NCI-H2107 treated with DMSO at 0.1 percent for 48 hours (cell line): ENCODE measurements around the gene ST7.

Experiments used
- DNase-seq: peaks from one replicate; lab custom pipeline; 2025; ENCODE audit not compliant: unreplicated experiment; lab: John Stamatoyannopoulos, UW

Gene ST7

GRCh38 chr7:117145333-117145732 lies 192.0 kb downstream of the ST7 start:
- no peak for DNase-seq

DNA sequence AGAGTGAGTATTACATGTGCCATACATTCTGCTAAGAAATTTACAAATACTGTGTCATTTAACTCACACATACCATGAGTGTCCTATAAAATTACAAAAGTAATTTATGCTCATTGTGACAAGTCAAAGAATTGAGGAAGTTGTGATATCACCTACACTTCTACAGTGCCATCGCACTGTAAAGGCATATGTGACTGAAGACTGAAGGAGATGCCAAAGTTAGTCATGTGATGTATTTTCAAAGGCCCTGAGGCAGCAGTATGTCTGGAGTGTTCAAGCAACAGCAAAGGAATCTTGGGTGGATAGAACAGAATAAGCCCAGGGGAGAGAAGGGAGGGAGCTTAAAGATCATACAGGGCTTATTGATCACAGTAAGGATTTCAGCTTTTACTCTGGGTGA lies 192.8 kb downstream of the ST7 start:
- no peak for DNase-seq

DNA sequence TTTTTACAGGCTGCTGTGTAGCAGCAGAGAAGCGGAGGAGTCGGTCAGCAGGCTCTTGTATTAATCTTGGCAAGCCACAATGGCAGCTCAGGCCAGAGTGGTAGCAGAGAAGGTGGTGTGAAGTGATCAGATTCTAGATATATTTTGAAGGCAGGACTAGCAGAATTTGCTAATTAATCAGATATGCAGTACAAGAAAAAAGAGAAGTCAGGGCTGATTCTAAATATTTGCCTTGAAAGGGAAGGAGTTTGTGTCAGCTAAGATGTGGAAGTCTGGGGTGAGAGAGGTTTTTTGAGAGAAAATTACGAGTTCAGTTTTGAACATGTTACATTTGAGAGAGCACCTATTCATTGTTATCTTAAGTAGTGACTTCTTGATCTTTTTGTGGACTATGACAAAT lies 193.2 kb downstream of the ST7 start:
- no peak for DNase-seq

DNA sequence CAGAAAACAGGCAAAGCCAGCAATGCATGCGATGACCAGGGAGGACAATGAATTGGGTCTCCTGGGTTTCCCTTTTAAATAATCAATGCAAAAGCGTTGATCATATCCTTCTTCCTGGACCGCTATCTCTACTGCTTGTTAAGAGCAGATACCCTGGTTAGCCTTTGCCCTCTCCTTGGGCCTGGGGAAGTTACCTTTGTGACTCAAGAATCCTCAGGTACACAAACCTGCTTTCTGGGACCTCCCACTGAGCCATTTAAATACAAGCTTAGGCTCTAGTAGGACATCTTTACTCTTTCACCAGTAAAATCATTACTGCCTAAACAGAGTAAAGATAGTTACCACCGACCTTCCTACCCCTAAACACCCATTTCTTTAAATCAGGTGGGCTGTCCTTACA lies 195.7 kb downstream of the ST7 start:
- DNase-seq: no peak

- no peak for DNase-seq
These were observed 196.4 kb downstream of the ST7 start for GRCh38 chr7:117149692-117150091.

DNA sequence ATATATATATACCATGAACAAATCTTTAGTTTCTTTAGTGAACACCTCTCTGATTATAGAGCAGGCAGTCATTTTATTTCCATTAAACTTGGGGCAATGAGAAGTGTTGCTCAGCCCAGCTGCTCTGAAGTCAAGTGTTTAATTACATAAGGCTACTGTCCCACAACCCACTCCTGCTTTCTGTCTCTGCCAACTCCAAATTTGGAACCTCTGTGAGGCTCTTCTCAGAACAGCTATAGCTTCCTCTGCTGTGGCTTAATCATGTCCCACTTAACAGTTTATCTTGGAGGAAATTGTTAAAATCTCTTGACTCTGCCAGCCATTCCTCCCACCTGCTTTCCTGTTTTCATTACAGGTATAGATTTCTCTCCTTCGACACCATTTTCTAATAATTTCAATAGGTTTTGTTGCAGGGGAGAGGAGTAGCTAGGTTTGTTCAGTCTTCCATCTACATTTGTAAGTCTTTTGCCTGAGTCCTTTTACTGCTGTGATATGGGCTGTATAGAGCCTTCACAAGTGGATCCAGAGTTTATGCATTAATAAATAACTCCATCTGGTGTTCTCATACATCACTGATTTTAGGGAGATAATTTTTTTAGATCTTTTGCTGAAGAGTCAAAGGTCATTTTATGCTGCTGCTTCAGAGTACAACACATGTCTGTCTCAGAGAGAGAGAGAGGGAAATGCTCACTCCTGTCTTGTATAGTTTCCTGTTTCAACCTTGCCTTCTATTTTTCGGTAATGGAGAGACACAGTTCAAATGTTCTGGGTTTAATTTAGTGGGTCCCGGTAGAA lies 199.1 kb downstream of the ST7 start:
- DNase-seq: no peak

GRCh38 chr7:117153016-117153545 lies 199.8 kb downstream of the ST7 start:
- no peak for DNase-seq

GRCh38 chr7:117154721-117155120 lies 201.4 kb downstream of the ST7 start:
- DNase-seq: no peak

DNA sequence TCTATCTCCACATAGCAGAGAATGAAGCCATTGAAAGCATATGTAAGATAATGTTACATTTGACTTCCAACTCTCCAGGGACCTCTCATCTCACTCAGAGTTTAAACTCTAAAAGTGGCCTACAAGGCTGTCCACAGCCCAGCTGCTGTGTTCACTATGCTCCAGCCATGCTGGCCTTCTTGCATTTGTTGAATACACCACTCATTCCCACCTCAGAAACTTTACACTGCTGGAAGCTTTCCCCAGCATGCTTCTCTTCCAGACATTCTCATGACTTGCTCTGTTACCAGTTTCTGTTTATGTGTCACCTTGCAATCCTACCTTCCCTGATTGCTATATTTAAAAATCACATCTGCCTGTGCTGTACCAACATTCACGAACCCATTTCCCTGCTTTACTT lies 202.4 kb downstream of the ST7 start:
- DNase-seq: peak; percentile 19

- DNase-seq: no peak
These were observed 204.2 kb downstream of the ST7 start for GRCh38 chr7:117157241-117158209.

- no peak for DNase-seq
These were observed 205.8 kb downstream of the ST7 start for GRCh38 chr7:117158941-117159697.

GRCh38 chr7:117163101-117163500 lies 209.8 kb downstream of the ST7 start:
- no peak for DNase-seq

DNA sequence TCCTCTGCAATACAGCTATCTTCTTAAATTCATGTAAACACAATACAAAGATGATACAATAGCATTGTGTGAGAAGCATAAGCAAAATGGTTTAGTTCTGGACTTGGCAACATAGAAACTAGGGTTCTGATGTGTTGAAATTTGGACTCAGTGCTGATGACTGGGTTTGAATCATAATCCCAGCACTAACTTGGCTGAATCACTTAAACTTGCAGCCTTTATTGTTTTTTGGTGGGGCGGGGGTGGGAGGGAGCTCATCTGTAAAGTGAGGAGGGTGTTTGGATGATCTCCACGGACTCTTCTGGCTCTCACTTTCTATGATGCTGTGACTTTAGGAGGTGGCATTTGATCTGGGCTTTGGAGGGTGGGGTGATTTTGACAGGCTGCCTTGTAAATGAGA lies 211.3 kb downstream of the ST7 start:
- DNase-seq: no peak

DNA sequence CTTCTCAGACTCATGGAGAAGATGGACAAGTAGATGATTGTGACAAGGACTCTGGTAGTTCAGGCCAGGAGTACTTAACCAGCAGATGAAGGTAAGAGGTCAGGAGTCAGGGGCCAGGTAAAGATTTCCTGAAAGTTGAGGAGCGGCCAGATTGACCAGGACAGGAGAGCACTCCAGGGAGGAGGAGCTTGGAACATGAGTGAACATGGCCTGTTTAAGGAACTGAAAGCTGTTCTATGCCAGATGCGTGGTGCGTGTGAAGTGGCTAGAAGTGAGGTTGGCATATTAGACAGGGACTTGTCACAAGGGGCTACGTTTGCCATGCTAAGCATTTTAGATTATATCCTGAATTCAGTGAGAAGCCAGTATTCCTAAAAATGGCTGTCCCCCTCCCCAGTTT lies 212.4 kb downstream of the ST7 start:
- no peak for DNase-seq

DNA sequence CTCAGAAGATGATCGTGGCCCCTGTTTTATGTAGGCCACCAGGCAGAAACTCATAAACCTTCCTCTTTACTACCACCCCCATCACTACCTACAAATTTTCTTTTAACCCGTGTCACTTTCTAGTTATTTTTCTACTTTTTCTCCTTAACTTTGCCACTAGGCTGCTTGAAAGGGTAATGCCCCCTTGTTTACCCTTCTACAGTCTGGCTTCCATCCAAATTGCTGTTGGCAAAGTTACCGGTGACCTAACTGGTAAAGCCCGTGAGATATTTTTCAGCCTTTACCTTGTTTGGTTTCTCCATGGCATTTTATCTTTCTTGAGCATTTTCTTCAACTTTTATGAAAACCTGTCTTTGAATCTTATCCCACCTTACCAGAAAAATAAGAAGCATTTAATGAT lies 216.6 kb downstream of the ST7 start:
- DNase-seq: no peak

DNA sequence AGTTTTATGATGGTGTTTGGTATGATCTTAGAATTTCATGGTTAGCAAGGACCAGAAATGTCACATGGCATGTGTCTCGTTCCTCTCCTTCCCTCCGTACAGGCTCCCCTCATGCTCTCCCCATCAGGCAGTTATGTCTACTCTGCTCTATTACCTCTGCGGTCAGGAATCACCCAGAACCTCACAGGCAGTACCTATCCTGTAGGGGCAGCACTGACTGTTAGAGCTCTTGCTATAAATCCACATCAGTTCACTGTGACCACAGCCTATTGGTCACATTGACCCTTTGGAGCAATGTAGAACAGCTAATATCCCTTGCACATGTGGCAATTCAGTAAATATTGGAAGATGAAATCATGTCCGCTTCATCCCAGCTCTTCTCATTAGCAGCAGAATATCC lies 217.8 kb downstream of the ST7 start:
- DNase-seq: no peak

DNA sequence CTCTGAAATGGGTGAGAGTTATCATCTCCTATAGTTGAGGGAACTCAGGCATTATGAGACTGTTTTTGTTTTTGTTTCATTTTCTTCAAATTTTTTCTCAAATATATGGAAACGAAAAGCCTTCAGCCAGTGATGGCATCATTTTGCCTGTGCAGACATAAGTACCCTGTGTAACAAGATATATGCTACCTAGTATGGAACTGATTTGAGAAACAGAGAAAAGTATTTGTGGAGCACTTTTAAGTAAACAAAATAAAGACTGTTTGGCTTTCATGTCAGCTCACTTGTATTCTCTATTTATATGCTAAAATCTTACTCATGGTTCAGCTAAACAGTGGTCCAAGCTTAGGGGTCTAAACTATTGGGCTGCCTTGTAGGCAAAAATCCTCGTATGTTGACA lies 219.0 kb downstream of the ST7 start:
- no peak for DNase-seq

DNA sequence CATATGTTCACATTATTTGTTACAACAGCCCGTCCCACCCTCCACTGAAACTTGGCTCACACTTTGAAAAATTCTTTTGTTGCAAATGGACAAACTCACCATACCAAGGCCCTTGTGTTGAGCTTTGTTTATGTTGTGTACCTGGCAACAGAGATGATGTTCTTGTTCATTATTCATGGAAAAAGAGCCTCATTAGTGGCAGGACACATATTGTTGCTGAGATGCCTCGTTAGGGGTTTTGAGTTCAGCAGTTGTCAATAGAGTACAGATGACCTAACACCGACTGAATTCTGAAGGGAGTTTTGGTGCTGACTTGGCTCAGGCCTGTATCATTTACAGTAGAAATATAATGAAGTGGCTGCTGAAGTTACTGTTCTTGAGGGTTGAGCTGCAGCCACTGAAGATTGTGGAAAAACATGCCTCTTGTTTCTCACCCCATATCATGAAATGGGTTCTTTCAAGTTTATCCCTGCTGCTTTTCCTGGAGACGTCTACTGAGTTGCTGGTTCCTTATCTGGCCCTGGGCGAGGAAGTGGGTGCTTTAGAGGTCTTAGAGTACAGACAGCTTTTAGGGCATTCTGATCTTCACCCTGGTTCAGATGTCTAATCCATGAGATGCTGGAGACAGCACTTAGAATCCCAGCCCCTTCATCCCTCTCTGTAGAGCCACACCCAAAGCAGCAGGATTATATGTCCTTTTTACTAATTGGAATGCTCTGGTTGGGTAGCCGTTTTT lies 219.9 kb downstream of the ST7 start:
- no peak for DNase-seq

- DNase-seq: no peak
These were observed 222.9 kb downstream of the ST7 start for GRCh38 chr7:117176206-117176605.

- DNase-seq: no peak
These were observed 225.3 kb downstream of the ST7 start for GRCh38 chr7:117178600-117178999.
